Skeletal muscle tissue (tissue), 4 donors: Measurements from ENCODE around the gene TOGARAM2. TPM values are rescaled to one million over a fixed set of nuclear protein-coding genes. Genes with fewer than 3 reads are reported as not detected.
A peak's percentile ranks its signal among the peaks of the same experiment; 100 is the strongest.
"Not testable (repeated sequence)": the region's sequence is repeated elsewhere in the genome, so short reads cannot be mapped to it uniquely, and the experiment has no call there.

Experiments used
- H3K27ac ChIP-seq: one replicate; pipeline ENCODE4 v1.7.0; 2013; ENCODE audit warnings: mild to moderate bottlenecking, low read depth, low read length, inconsistent platforms
- H3K27me3 ChIP-seq, 3 donors: one replicate each; pipeline ENCODE4 v1.7.0; 2013; ENCODE audit warnings: low read length in 3 of 3; ENCODE audit not compliant: control insufficient read depth in 3 of 3, insufficient read depth in 3 of 3
- H3K36me3 ChIP-seq, 3 donors: one replicate each; pipeline ENCODE4 v1.7.0; 2013; ENCODE audit warnings: low read length in 3 of 3; ENCODE audit not compliant: control insufficient read depth in 3 of 3, insufficient read depth in 3 of 3
- H3K4me1 ChIP-seq, 3 donors: one replicate each; pipeline ENCODE4 v1.7.0; 2013; ENCODE audit warnings: low read length in 3 of 3, mild to moderate bottlenecking in 3 of 3; ENCODE audit not compliant: control insufficient read depth in 3 of 3, insufficient read depth in 3 of 3
- H3K4me3 ChIP-seq, 3 donors: one replicate each; pipeline ENCODE4 v1.7.0; 2013; ENCODE audit warnings: low read length in 3 of 3
- H3K9ac ChIP-seq, 3 donors: one replicate each; pipeline ENCODE4 v1.7.0; 2013; ENCODE audit warnings: low read length in 3 of 3, mild to moderate bottlenecking in 3 of 3, moderate library complexity in 2 of 3, low read depth in 1 of 3
- H3K9me3 ChIP-seq, 3 donors: one replicate each; pipeline ENCODE4 v1.7.0; 2013; ENCODE audit warnings: low read length in 3 of 3; ENCODE audit not compliant: control insufficient read depth in 3 of 3
- total RNA-seq: library from RNA; depleted of rRNA; stranded (reverse); fragments of >200 nt; gene quantifications from one replicate; pipeline ENCODE4 v1.2.3, GENCODE V29; 2014
- donor health status: Osteomylitis.

The TOGARAM2 gene
- total RNA-seq, 1 donor from 2014 or later = 0.52 TPM

- Histone ChIP-seq H3K36me3 (no peaks in the 10 kb centered on the region), H3K27ac (no peak overlapping the region), H3K4me3 (no peak overlapping the region), H3K9ac (no peak overlapping the region), H3K27me3 (peaks cover 0 to 3% (median 0%) of the 10 kb centered on the region in 3 donors), H3K9me3 (no peaks in the 10 kb centered on the region), H3K4me1 (peaks cover 0 to 4% (median 0%) of the 10 kb centered on the region in 3 donors)
Measured at GRCh38 chr2:28975671-28976070, 5.4 kb upstream of the TOGARAM2 start.

DNA sequence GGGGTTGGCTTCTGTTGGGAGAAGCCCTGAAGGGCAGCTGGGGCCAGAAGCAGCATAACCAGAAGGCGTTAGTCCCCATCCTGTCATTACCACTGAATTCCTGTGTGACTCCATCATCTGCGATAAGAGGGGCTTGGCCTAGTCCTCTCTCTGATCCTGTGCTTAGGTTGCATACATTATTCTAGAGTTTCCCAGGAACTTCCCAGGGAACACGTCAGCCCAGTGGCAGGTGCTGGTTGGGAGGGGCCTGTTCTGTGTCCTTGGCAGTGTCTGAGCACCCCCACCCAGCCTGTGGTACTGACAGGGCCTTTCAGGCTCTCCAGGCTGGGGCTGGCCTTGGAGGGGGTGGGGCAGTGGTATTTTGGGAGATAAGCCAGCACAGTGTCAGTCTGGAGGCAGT is 4.5 kb upstream of the TOGARAM2 start:
- no peak overlapping the region for H3K27ac ChIP-seq
- no peak overlapping the region for H3K4me3 ChIP-seq
- peaks cover 0 to 3% (median 0%) of the 10 kb centered on the region in 3 donors for H3K27me3 ChIP-seq
- H3K4me1 ChIP-seq = peaks cover 3 to 8% (median 6%) of the 10 kb centered on the region in 3 donors
- H3K9me3 ChIP-seq = no peaks in the 10 kb centered on the region
- no peaks in the 10 kb centered on the region for H3K36me3 ChIP-seq
- no peak overlapping the region for H3K9ac ChIP-seq

- H3K4me3 ChIP-seq = no peak overlapping the region
- H3K36me3 ChIP-seq = no peaks in the 10 kb centered on the region
- H3K27ac ChIP-seq = no peak overlapping the region
- no peaks in the 10 kb centered on the region for H3K9me3 ChIP-seq
- no peak overlapping the region for H3K9ac ChIP-seq
- peaks cover 5 to 12% (median 9%) of the 10 kb centered on the region in 3 donors for H3K4me1 ChIP-seq
- peaks cover 0 to 3% (median 0%) of the 10 kb centered on the region in 3 donors for H3K27me3 ChIP-seq
Measured at GRCh38 chr2:28977176-28977875, 3.8 kb upstream of the TOGARAM2 start.

DNA sequence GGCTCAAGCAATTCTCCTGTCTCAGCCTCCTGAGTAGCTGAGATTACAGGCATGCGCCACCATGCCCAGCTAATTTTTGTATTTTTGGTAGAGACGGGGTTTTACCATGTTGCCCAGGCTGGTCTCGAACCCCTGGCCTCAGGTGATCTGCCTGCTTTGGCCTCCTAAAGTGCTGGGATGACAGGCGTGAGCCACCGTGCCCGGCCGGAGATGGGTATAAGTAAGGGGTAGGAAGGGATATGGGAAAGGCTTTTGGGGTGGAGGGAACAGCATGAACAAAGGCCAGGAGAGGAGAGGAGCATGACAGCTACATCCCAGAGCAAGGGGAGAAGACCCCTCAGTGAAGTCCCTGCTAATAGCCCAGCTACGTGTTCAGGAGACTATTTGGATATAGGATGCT is 3.1 kb upstream of the TOGARAM2 start:
- H3K4me3 ChIP-seq, H3K9ac ChIP-seq, H3K9me3 ChIP-seq, H3K27ac ChIP-seq, H3K36me3 ChIP-seq, H3K27me3 ChIP-seq: not testable (repeated sequence)
- peaks cover 5 to 12% (median 9%) of the 10 kb centered on the region in 3 donors for H3K4me1 ChIP-seq

GRCh38 chr2:28978606-28979005 is 2.5 kb upstream of the TOGARAM2 start:
- Histone ChIP-seq H3K27me3 (peaks cover 0 to 3% (median 0%) of the 10 kb centered on the region in 3 donors), H3K36me3 (no peaks in the 10 kb centered on the region), H3K4me1 (peaks cover 5 to 12% (median 9%) of the 10 kb centered on the region in 3 donors), H3K4me3 (no peak overlapping the region), H3K9me3 (no peaks in the 10 kb centered on the region), H3K9ac (no peak overlapping the region), H3K27ac (no peak overlapping the region)

DNA sequence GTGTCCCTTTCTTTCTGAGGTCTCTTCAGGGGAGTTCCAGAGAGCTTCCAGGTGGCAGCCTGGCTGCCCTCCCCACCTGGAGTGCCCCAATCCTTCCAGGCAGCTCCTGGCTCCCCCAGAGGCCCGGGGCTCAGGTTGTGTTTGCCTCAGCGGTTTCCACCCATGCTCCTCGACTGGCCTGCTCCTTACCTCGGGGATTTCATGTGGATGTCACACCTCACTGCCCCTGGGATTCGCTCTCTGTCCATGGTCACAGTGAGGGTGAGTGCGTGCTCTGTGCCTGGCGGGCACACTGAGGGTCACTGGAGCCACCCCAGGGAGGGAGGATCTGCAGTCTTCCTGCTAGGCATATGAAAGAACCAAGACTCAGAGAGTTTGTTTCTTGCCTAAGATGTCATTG is 2.1 kb upstream of the TOGARAM2 start:
- Histone ChIP-seq H3K27me3 (peaks cover 0 to 3% (median 0%) of the 10 kb centered on the region in 3 donors), H3K36me3 (no peaks in the 10 kb centered on the region), H3K9me3 (no peaks in the 10 kb centered on the region), H3K4me3 (no peak overlapping the region), H3K27ac (no peak overlapping the region), H3K9ac (no peak overlapping the region), H3K4me1 (peaks cover 5 to 12% (median 9%) of the 10 kb centered on the region in 3 donors)

DNA sequence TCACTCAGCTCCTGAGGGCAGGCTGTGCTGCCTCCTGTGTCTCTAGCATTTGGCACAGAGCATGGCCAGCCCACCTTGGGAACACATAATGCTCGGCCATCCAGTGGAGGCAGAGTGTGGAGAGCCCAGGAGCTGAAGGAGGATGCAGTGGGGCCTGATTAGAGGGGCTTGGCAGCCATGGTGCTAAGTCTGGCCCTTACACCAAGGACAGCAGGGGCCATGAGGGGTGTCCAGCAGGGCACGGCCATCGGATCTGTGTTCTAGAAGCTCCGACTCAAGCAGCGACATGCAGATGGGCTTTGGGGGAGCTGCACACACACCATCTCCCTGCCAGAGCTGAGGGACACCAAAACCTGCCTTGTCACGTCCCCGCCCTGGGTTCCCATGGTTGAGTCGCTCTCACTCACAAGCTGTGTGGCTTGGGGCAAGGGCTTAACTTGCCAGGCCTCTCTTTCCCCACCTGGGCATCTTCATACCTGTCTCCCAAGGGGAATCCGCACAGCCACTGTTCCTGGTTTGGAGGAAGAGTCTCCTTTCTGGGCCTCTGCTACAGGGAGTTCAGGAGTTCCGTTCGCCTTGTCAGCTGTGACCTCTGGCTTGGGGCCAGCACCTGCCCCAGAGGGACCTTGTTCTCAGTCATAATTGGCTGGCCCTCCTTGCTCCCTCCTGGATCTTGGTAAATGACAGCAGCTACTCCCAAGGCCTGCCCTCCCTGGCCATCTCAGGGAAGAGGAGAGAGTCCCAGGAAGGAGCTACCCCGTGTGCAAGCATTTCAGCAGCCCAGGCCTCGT is 1.3 kb upstream of the TOGARAM2 start:
- Histone ChIP-seq H3K27ac (no peak overlapping the region), H3K4me1 (peaks cover 5 to 12% (median 9%) of the 10 kb centered on the region in 3 donors), H3K4me3 (no peak overlapping the region), H3K36me3 (no peaks in the 10 kb centered on the region), H3K9me3 (no peaks in the 10 kb centered on the region), H3K9ac (peak overlapping the region in 1 of 3 donors; percentile 43), H3K27me3 (peaks cover 0 to 3% (median 0%) of the 10 kb centered on the region in 3 donors)

GRCh38 chr2:28980368-28981015 is 606 bp upstream of the TOGARAM2 start:
- Histone ChIP-seq H3K36me3 (no peaks in the 10 kb centered on the region), H3K9me3 (no peaks in the 10 kb centered on the region), H3K4me1 (peaks cover 5 to 12% (median 9%) of the 10 kb centered on the region in 3 donors), H3K4me3 (no peak overlapping the region), H3K9ac (peak overlapping the region in 2 of 3 donors; percentile 16), H3K27ac (no peak overlapping the region), H3K27me3 (peaks cover 0 to 3% (median 0%) of the 10 kb centered on the region in 3 donors)

GRCh38 chr2:28981620-28982376 is 700 bp downstream of the TOGARAM2 start:
- Histone ChIP-seq H3K4me3 (no peak overlapping the region), H3K27me3 (peaks cover 0 to 3% (median 0%) of the 10 kb centered on the region in 3 donors), H3K9me3 (no peaks in the 10 kb centered on the region), H3K36me3 (no peaks in the 10 kb centered on the region), H3K27ac (no peak overlapping the region), H3K9ac (peak overlapping the region in 1 of 3 donors; percentile 33), H3K4me1 (peaks cover 5 to 14% (median 9%) of the 10 kb centered on the region in 3 donors)
